GM18505 (cell line): Measurements from ENCODE around the gene TMEM163.
"Not testable (repeated sequence)": the region's sequence is repeated elsewhere in the genome, so short reads cannot be mapped to it uniquely, and the experiment has no call there.

Source experiments
- ATAC-seq: cut with Tn5 transposase; IDR thresholded peaks from one replicate; pipeline ENCODE4 v1.9.1; 2021; ENCODE audit not compliant: unreplicated experiment
- POLR2A ChIP-seq: IDR thresholded peaks from 4 replicates; pipeline ENCODE4 v1.6.1; 2011; ENCODE audit warnings: borderline replicate concordance; ENCODE audit not compliant: insufficient read depth, insufficient read length; ENCODE audit errors: extremely low read depth

Gene TMEM163

DNA sequence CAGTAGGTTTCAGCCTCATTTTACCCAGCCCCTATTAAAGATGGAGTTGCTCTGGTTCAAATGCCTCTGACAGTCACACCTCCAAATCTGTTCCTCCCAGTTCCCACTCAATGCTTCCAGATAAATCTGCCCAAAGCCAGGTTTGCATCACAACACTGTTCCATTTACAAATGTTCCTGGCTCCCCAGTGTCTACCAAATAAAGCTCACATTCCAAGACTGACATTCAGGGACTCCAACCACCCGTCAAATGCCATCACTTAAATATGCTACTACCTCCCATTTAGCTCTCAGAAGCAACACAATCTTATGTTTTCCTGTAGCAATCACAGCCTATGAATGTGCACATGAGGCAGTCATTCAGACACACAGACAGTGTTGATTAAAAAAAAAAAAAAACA, 127.3 kb downstream of the TMEM163 start:
- no peak for TF ChIP-seq POLR2A
- no peak for ATAC-seq

DNA sequence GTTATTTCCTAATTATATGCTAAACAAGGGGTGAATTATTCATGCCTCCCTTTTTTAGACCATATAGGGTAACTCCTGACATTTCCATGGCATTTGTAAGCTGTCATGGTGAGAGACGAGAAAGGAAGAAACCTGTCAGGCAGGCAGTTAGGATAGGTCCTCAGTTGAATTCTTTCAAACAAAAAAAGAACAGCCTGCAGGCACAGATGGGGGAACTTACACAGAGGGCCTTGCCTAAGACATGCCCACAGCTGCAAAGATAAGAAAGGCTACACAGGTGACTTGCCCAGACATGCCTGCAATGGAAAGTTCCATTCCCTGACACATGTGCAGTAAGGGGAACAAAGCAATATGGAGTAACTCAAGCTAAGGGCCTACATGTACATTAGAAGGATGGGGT, 128.1 kb downstream of the TMEM163 start:
- TF ChIP-seq POLR2A: no peak
- no peak for ATAC-seq

GRCh38 chr2:134589171-134590083, 129.4 kb downstream of the TMEM163 start:
- not testable (repeated sequence) for ATAC-seq

DNA sequence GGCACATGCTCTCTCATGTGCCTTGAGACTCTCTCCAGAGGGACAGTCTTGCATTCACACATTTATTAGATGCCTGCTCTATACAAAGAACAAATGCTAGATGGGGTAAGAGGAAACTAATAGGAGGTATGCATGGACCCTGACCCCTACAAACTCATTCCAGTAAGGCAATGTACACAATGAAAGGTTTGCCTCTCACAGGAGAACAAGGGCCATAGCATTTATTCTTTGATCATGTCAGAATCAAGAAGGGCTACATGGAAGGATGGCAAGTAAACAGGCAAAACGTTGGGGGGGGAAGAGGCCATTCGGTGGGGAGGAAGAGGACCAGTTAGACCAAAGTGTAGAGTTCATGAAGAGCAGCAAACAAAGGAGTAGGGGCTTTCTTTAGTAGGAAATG, 130.2 kb downstream of the TMEM163 start:
- TF ChIP-seq POLR2A: no peak
- ATAC-seq: no peak

DNA sequence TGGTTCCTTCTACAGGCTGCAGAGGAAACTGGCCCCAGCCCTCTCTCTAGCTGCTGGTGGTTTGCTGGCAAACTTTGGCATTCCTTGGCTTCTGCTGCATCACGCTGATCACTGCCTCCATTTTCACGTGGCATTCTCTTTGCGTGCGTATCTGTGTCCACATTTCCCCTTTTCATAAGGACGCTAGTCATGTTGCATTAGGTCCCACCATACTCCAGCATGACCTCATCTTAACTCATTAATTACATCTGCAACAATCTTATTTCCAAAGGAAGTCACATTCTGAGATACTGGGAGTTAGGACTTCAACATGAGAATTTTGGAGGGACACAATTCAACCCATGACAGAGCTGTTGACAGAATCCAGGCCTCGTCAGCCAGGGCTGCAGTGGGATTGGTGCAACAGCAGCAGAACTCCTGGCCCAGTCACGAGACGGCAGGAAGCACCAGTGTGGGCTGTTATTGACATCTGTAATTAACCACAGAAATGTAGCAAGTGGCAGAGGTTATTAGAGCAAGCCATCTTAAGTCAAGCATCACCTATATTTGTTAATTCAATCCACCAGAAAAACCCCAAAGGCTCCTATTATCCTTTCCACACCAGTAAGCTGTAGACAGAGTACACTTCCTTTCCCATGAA, 132.4 kb downstream of the TMEM163 start:
- no peak for TF ChIP-seq POLR2A
- no peak for ATAC-seq

DNA sequence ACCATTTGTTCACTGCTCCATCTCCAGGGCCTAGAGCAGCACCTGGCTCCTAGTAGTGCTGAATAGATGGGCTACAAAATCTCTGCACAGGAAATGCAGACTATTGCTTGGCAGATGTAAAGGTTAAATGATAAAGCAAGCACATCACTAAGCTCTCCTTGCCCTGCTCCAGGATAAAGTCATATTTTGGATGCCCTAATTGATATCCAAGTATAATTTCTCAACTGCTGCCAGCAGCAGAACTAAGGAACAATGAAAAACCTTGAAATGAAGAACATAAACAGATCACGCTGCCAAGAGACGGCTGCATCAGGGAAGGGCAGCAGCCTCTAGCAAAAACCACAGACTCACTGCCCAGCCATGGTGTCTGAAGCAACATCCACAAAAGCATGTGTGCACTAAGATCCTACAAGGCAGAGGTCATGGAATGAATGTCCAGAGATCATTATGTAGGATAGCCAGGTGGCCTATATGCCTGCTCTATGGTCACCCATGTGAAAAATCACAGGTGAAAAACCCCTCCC, 134.7 kb downstream of the TMEM163 start:
- no peak for ATAC-seq
- no peak for TF ChIP-seq POLR2A

DNA sequence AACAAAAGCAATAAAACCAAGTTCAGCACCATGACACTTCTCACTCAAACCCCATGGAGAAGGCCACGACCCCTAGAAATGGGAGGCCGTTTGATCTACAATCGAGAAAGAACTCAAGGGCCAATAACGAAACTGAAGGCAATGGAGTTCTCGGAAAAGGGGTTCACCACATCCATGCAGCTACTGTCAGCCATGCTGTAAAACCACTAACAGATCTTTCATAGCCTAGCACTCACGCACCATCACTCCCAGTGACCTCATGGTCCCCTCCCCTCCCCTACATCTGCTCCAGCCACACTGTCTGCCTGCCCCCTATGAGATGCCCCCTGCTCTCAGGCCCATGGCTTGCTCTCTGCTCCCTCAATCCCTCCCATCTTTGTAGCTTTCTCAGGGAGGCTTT, 135.3 kb downstream of the TMEM163 start:
- no peak for ATAC-seq
- no peak for TF ChIP-seq POLR2A

DNA sequence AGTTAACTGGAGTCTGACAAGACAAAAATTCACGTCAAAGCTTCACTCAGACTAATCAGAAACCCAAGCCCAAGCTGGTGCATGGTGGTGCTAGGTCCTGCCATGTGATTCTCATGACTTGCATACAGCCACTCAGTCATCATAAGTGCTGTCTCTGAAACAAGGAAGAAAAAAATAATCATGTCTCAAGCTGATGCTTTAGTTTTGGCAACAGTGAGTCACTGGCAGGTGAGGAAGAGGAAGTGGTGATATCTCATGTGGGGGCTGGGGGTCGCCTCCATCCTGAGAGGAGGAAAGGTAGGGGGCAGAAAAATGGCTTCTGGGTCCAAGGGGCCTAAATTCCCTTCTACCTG, 136.3 kb downstream of the TMEM163 start:
- TF ChIP-seq POLR2A: no peak
- peak; percentile 49 for ATAC-seq

- peak; percentile 54 for ATAC-seq
- TF ChIP-seq POLR2A: no peak
Observed at GRCh38 chr2:134581877-134582546, 136.8 kb downstream of the TMEM163 start.

DNA sequence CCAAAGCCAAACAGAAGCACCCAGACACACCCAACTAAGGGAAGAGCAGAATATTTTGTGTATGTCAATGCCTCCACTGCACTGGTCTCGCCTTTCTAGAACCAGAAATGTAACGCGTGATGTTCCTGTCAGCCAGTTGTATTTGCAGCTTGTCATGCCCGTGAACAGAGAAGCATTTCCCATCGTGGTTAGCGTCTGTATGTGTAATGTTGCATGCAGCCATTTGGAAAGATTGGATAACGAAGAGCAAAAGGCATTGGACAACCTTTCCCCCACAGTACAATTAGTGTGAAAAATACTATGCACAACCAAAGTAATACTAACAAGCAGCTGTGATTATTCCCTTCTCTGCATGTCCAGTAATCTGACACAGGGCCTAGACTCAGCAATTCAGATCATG, 140.5 kb downstream of the TMEM163 start:
- TF ChIP-seq POLR2A: no peak
- ATAC-seq: no peak

DNA sequence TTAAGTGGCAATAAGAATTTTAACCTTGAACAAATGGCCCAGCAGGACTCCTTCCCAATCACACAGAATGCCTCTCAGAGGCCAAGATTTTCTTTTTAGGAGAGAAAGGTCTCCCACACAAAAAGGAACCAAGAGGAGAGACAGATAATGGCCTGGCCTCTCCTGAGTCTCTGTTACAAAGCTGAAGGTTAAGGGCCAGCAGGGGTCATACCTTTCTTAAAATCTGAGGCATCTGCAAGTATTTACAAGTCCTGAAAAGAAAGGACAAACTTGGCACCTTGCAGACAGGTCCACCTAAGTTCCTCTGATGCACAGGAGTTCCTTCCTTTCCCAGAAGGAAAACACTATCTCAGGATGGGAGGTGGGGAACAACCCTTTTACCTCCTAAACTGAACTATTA, 142.3 kb downstream of the TMEM163 start:
- ATAC-seq: no peak
- TF ChIP-seq POLR2A: no peak

GRCh38 chr2:134575888-134576287, 142.9 kb downstream of the TMEM163 start:
- no peak for ATAC-seq
- TF ChIP-seq POLR2A: no peak

GRCh38 chr2:134574611-134575330, 144.0 kb downstream of the TMEM163 start:
- no peak for TF ChIP-seq POLR2A
- ATAC-seq: no peak
